K562 (cell line): ENCODE results near the gene RNF26. TPM values are rescaled to one million over a fixed set of nuclear protein-coding genes. Genes with fewer than 3 reads are reported as not detected.

Experiments used
- ATF6 ChIP-seq: sonication (generic); formaldehyde crosslinking; IDR thresholded peaks from 2 replicates; pipeline ENCODE4 v1.4.0; 2020; ENCODE audit warnings: mild to moderate bottlenecking, missing genetic modification reagents
- NFIX ChIP-seq: fragments of 250-450 bp; sonication (Bioruptor Pico); IDR thresholded peaks from 2 replicates; pipeline ENCODE4 v1.4.0; 2020; ENCODE audit warnings: low read depth, mild to moderate bottlenecking, moderate library complexity
- NRF1 ChIP-seq, 2 experiments: fragments of 450-650 bp; IDR thresholded peaks in 1 of 2; conservative IDR thresholded peaks in 1 of 2; 2 replicates each; pipeline ENCODE4 v1.6.1; 2014; ENCODE audit warnings: mild to moderate bottlenecking in 2 of 2
- RAD51 ChIP-seq: fragments of 450-650 bp; IDR thresholded peaks from 2 replicates; pipeline ENCODE4 v1.7.1; 2016; ENCODE audit warnings: low read depth, mild to moderate bottlenecking, borderline replicate concordance
- RCOR1 ChIP-seq, 2 experiments: IDR thresholded peaks; 2 replicates each; pipeline ENCODE4 v1.6.1; 2012; ENCODE audit warnings: low read depth in 2 of 2, low read length in 2 of 2, borderline replicate concordance in 1 of 2, improper control_type of control experiment in 1 of 2
- REST ChIP-seq, 2 experiments: fragments of 450-650 bp; formaldehyde crosslinking in 1 of 2; IDR thresholded peaks; 2 replicates each; pipeline versions ENCODE4 v1.4.0 to v1.6.1; 2014 to 2020; ENCODE audit warnings: mild to moderate bottlenecking in 2 of 2, borderline replicate concordance in 1 of 2, low read depth in 1 of 2
- TFE3 ChIP-seq: fragments of 450-650 bp; formaldehyde crosslinking; IDR thresholded peaks from 2 replicates; pipeline ENCODE4 v1.4.0; 2020; ENCODE audit warnings: mild to moderate bottlenecking, mixed read lengths
- YY1 ChIP-seq, 3 experiments: IDR thresholded peaks; 2 replicates each; pipeline ENCODE4 v1.6.1; 2011; ENCODE audit warnings: low read length in 2 of 3, mild to moderate bottlenecking in 2 of 3, moderate library complexity in 2 of 3, borderline replicate concordance in 1 of 3, control low read depth in 1 of 3, low read depth in 1 of 3; ENCODE audit not compliant: insufficient read depth in 3 of 3, insufficient replicate concordance in 2 of 3, control insufficient read depth in 1 of 3, insufficient read length in 1 of 3; ENCODE audit errors: extremely low read depth in 1 of 3
- ZBTB34 ChIP-seq: fragments of 250-450 bp; sonication (Bioruptor Pico); IDR thresholded peaks from 2 replicates; pipeline ENCODE4 v1.8.0; 2021; ENCODE audit warnings: mild to moderate bottlenecking, moderate library complexity
- ZNF24 ChIP-seq: fragments of 450-650 bp; IDR thresholded peaks from 2 replicates; pipeline ENCODE4 v1.6.1; 2016
- ZNF583 ChIP-seq: fragments of 250-450 bp; sonication (Bioruptor Pico); IDR thresholded peaks from 2 replicates; pipeline ENCODE4 v1.4.0; 2020
- ZNF668 ChIP-seq: fragments of 250-450 bp; sonication (Bioruptor Pico); IDR thresholded peaks from 2 replicates; pipeline ENCODE4 v1.8.0; 2022; ENCODE audit warnings: mild to moderate bottlenecking, inconsistent platforms
- polyA plus RNA-seq, 8 experiments: library from polyadenylated mRNA; depleted of rRNA in 4 of 8; stranded (reverse) in 5 of 8; unstranded in 3 of 8; fragments of >200 nt; fragmentation: Nextera tagmentation in 2 of 8; fragmentation: Illumina TruSeq in 1 of 8; extraction: Ambion mirVana in 2 of 8; extraction: Trizol in 1 of 8; gene quantifications; 2 replicates each; pipeline versions ENCODE4 v1.2.1 to v1.2.3, GENCODE V29; 2011 to 2014; ENCODE audit warnings: inconsistent platforms in 1 of 8, missing spikeins in 1 of 8
- total RNA-seq, 7 experiments: library from RNA; depleted of rRNA in 6 of 7; stranded (reverse); fragments of >200 nt in 6 of 7; fragmentation: Illumina TruSeq in 2 of 7; extraction: Trizol in 2 of 7; gene quantifications; 2 replicates each; pipeline versions ENCODE4 v1.2.1 to v1.2.3, GENCODE V29; 2011 to 2021; ENCODE audit warnings: low replicate concordance in 1 of 7

Gene RNF26
- total and polyA plus RNA-seq, 9 of the 15 experiments (the other 6 are each of a cell fraction or from before 2014, with no cell fraction given): 5.3 to 53.6 (median 12.7) TPM

DNA sequence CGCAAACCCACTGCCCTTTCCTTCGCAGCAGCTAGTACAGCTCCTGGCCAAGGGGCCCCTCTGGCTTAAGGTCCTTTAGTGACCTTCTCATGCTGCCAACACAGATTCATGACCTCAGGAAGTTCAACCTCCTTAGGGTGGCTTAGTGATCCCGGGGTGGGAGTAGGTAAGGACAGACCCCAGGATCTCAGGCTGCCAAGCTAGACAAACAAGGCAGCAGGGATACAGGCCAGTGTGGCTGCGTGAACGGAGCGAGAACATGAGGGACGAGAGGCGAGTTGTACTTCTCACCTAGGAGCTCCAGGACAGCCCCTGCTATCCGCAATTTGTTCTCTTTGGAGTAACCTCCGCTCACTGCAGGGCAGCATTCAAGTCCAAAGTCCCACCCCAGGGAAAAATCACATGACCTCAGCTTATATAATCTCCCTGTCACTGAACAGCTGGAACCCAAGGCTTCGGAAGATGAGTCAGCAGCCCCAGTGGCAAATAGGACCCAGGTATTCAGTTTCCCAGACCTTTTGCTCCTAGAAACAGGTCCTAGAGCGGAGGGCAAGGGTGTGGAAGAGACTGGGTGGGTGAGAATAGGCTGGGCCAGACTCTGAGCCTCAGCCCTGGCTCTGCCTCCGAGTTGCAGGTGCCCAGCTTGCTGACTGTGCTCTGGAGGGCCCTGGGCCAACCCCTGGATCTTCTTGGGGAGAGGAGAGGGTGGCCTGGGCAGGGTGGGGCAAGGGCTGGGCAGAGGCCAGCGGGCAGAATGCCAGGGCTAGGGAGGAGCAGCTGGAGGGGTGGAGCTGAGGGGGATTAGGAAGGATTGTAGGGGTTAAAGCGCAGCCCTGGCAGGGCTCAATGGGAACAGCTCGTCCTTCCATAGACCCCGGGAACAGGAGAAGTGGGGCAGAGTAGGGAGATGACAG lies 34.1 kb downstream of the RNF26 start (continued):
- TF ChIP-seq REST (IDR thresholded peaks at IDR 0.05; ENCODE audit: borderline replicate concordance): no peak
- no peak for TF ChIP-seq REST (CRISPR knock-in tag; IDR thresholded peaks at IDR 0.05; ENCODE audit: low read depth)
- TF ChIP-seq RAD51: peak; percentile 81
- no peak for TF ChIP-seq ZNF668 (CRISPR knock-in tag)
- TF ChIP-seq YY1 (IDR thresholded peaks at IDR 0.05; ENCODE audit: borderline replicate concordance in 1 of 3, control insufficient read depth in 1 of 3, extremely low read depth in 1 of 3, insufficient read depth in 3 of 3, insufficient read length in 1 of 3, insufficient replicate concordance in 2 of 3, low read depth in 1 of 3, low read length in 2 of 3): no peak
- no peak for TF ChIP-seq ATF6
- no peak for TF ChIP-seq NRF1 (conservative IDR thresholded peaks at IDR 0.05 in 1 of 2, IDR thresholded peaks at IDR 0.05 in 1 of 2)
- no peak for TF ChIP-seq RCOR1 (IDR thresholded peaks at IDR 0.05; ENCODE audit: borderline replicate concordance in 1 of 2, low read depth in 2 of 2, low read length in 2 of 2)
- no peak for TF ChIP-seq NFIX (CRISPR knock-in tag)
- TF ChIP-seq ZBTB34 (CRISPR knock-in tag): no peak
- TF ChIP-seq TFE3 (CRISPR knock-in tag): peak; percentile 91
- no peak for TF ChIP-seq ZNF24
- TF ChIP-seq ZNF583 (CRISPR knock-in tag): no peak
